ENCODE data around the gene UBALD2.

GRCh38 chr17:76297436-76297835, 32.3 kb downstream of the UBALD2 start:
- TF ChIP-seq CTCF (IDR thresholded peaks at IDR 0.05), result no peak
- no peak for TF ChIP-seq POLR2A (IDR thresholded peaks at IDR 0.05; ENCODE audit: low read depth)
